ENCODE data around the gene KCNG1.

GRCh38 chr20:50975701-50976330, 47.1 kb downstream of the KCNG1 start:
- TF ChIP-seq POLR2AphosphoS5 (IDR thresholded peaks at IDR 0.05) (no peak), EP300 (IDR thresholded peaks at IDR 0.05) (no peak), CTCF (IDR thresholded peaks at IDR 0.05) (no peak), POLR2A (IDR thresholded peaks at IDR 0.05) (no peak)

Data from stomach (tissue), 4 donors.